HG03442 (cell line): ENCODE measurements around the gene GAB2.
A peak's percentile ranks its signal among the peaks of the same experiment; 100 is the strongest.

Source experiments
- ATAC-seq: cut with Tn5 transposase; IDR thresholded peaks from one replicate; pipeline ENCODE4 v1.9.1; 2021; ENCODE audit warnings: mild to moderate bottlenecking, moderate library complexity; ENCODE audit not compliant: unreplicated experiment

Gene GAB2

DNA sequence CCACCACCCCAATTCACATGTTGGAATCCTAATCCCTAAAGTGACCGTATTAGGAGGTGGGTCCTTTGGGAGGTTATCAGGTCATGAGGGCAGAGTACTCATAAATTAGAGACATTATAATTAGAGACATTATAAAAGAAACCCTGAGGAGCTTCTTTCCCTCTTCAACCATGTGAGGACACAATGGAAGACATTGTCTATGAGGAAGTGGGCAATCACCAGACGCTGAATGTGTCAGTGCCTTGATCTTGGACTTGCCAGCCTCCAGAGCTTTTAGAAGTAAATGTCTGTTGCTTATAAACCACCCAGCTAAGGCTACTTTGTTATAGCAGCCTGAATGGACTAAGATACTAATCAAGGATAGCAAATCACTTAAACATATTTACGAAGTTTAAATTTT, 14.8 kb downstream of the GAB2 start:
- no peak for ATAC-seq

DNA sequence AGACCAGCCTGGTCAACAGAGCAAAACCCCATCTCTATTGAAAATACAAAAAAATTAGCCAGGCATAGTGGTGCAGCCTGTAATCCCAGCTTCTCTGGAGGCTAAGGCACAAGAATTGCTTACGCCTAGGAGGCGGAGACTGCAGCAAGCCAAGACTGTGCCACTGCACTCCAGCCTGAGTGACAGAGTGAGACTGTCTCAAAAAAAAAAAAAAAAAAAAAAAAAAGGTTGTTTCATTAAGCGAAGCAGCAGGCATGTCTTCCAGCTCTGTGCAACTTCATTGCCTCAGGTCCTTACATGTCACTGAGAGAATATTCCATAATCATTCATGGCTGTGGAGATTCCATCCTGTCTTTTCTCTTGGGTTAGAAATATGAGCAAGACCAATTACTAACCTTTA, 16.9 kb downstream of the GAB2 start:
- no peak for ATAC-seq

DNA sequence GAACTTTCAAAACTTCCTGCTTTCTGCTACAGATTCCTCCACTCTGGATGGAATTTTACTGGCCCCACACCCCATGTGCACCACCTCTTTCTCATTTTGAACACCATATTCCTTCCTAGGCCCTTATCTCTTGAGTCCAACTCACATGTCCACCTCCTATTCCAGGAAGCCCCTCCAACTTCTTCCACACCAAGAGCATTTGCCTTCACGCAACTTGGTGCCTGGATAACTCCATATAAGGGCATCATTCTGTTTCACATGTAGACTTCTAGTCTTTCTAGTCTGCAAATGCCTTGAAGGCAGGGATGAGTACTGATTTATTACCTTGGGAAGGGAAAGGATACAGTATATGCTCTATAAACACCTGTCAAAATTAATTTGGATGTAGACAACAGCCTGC, 17.5 kb downstream of the GAB2 start:
- ATAC-seq = no peak

DNA sequence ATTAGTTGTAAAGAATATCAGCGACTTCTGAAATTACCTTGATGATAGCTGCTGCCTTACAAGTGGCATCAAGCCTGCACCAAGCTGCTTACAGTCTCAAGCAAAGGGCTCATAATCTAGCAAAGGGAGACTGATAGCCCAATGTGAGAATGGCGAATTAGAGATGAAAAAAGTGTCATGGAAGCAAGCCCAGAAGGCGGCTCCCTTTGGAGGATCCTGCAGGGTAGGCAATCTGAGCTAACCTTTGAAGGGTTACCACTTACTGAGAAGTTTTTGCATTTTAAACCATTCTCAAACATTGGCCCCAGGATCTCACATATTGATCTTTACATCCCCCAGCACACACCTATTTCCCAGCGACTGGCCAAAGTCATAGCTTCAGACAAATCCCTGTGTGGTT, 18.5 kb downstream of the GAB2 start:
- ATAC-seq = no peak

DNA sequence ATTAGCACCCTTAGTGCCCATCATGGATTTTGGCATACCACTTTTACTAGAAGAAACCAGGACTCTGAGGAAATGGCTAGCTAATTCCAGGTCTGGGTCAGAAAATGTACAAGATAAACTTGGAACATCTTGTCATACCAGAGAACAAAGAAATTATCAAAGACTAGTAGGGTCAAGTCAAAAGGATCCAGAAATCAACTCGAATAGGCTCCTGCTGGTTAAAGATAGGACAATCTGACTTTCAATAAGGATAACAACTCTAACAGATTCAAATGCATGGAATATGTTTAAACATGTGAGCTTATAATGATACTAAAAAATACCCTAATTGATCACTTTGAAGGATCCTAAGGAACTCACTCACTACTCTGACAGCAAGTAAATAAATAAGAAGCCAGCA, 18.9 kb downstream of the GAB2 start:
- ATAC-seq = no peak

DNA sequence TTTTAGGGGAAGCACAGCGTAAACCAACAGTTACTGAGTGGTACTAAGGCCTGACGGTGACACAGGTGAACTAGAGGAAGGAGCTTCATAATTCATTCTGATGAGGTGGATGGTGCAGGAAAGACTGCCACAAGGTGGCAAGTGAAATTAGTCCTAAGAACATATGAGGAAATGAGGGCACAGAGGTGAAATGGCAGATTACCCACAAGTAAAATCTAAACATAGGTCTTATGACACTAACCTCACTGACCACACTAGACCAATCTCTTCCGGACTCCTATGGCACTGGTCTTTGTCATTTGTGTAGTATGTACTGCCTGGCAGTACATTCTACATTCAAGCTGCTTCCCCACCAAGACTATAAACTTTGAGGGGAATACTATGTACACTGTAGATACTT, 20.2 kb downstream of the GAB2 start:
- ATAC-seq = peak; percentile 94

DNA sequence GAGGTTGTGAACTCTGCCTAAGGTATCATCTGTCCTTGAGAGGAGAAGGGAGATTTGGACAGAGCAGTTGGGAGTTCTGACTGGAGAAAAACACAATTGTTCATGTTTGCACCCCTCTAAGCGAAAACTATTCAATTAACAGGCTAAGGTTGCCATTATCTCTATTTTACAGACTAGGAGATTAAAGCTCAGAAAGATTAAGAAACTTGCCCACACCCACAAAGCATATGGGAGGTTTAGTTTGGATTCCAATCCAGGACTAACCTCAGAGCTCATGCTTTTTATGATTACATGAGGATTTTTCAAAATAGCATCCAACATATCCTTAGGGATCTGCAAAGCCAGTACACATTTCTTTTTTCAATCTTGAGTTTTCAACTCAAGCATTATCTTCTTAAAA, 22.0 kb downstream of the GAB2 start:
- ATAC-seq = no peak

DNA sequence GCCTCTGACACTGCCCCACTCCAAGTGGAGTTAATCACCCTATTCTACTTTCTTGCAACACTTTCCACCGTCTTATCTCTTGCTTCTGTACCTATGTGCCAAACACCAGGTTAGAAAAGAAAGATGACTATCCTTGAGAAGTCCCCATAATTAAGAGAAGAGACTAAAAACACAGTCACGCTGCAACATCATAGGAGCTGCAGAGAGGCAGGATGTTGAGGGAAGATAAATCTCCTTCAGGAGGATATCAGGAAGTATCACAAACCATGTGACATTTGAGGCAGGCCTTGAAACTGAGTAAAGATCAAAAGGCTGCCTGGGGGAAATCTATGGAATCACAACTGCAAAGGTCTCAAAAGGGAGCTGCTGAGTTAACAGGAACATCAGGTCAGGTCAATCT, 24.8 kb downstream of the GAB2 start:
- no peak for ATAC-seq

DNA sequence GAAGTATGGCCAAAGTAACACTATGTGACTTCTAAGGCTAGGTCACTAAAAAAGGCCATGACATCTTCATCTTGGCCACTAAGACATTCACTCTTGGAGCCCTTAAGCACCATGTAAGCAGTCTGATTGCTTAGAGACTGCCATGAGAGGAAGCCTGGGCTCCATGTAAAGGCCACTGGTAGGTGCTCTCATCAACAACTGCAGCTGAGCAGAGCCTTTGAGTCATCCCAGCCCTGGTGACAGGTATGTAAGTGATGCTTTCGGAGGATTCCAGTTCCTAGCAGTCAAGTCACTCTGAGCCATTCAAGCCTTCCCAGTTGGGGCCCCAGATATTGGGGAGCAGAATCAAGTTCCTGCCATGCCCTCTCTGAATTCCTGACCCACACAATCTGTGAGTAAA, 26.2 kb downstream of the GAB2 start:
- ATAC-seq = no peak

DNA sequence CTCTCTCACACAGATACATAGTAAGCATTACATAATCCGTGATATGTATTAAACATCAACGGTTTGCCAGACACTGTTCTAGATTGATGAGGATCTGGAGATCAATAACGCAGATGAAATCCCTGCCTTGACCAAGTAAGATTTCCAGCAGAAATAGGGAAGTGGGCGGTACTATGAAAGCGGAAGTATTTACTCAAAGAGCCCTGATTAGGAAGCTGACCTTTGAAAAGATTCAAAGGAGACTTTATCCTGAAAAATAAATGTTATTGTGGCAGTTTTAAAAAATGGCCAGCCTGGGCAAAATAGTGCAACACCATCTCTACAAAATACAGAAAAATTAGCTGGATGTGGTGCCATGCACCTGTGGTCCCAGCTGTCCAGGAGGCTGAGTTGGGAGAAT, 26.8 kb downstream of the GAB2 start:
- no peak for ATAC-seq

DNA sequence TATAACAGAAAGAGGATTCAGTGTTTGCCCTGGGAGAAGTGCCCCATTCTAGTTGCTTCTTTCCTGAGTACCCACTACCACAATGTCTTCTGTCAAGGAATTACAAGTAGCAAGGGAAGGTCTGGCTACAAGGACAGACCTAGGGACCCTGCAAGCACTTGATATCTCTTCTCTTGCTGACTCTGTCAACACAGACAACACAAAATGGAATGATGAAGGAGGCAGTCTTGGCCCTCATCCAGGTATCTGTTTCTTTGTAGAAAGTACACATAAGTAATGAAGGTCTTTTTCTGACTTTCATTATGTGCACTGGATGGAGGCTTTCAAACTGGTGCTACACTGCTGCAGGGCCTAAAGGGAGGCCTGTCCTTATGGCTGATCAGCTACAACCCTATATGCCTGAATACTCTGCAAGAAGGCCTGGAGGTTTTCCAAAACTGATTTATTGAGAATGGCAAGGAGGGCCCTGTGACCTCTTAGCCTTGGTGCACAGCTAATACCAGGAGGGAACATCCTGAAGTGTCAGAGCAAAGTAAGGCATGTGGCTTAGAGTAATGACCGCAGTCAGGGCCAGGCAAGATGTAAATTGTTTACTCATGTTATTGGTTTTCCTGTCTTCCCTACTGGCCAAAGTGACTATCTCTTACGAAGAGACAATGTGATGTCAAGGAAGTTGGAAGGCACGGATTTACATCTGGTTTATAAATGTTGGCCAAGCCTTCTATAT, 31.2 kb downstream of the GAB2 start:
- no peak for ATAC-seq

DNA sequence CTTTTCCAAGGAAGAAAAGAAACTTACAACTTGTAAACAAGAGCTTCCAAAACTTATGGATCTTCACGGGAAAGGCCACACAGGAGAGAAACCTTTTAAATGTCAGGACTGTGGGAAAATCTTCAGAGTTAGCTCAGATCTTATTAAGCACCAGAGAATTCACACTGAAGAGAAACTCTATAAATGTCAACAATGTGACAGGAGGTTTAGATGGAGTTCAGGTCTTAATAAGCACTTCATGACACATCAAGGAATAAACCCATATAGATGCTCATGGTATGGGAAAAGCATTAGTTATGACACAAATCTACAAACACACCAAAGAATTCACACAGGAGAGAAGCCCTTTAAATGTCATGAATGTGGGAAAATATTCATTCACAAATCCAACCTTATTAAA, 32.4 kb downstream of the GAB2 start:
- no peak for ATAC-seq

DNA sequence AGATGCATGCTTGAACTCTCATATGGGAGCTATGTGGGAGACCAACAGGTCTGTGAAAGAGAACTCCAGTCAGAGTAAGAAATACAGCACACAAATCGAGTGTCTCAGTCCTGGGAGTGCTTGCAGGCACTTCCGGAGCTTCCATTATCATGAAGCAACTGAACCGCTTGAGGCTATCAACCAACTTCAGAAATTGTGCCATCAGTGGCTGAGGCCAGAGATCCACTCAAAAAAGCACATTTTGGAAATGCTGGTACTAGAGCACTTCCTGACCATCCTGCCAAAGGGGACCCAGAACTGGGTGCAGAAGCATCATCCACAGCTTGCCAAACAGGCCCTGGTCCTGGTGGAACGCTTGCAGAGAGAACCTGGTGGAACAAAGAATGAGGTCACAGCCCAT, 33.4 kb downstream of the GAB2 start:
- ATAC-seq = no peak

DNA sequence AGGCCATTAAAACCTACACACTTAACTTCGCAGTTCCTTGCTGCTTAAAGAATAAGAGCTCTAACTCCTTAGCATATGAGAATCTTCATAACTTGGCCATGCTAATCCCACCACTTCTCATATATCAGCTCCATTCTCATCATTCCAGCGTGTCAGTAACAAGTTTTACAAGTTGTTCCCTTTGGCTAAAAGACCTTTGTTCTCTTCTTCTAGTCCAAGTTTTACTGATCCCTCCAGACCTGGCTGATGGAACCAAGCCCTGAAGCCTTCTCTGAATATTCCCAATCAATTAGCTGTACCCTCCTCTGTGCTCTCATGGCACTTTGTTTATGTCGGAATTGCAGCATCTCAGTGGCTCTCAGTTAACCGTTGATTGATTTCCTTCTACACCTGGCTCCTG, 35.8 kb downstream of the GAB2 start:
- ATAC-seq = no peak

DNA sequence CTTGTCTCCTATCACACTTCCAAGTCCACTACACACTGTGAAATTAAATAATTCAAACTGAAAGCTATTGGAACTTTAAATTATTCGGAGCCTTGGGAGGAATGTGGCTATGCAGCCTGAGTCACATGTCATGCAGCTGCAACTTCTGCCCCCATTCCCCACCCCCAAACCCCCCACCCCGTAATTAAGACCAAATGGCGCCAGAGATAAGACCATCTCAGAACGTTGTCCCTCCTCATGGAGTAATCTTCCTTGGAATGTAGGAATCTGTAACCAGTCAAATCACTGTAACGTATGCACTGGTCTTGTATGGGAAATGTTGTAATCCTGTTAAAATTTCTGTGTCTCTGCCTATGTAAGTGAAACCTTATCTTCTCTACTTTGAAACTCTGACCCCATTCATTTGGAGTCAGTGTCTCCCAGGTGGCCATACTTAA, 37.0 kb downstream of the GAB2 start:
- ATAC-seq = no peak

DNA sequence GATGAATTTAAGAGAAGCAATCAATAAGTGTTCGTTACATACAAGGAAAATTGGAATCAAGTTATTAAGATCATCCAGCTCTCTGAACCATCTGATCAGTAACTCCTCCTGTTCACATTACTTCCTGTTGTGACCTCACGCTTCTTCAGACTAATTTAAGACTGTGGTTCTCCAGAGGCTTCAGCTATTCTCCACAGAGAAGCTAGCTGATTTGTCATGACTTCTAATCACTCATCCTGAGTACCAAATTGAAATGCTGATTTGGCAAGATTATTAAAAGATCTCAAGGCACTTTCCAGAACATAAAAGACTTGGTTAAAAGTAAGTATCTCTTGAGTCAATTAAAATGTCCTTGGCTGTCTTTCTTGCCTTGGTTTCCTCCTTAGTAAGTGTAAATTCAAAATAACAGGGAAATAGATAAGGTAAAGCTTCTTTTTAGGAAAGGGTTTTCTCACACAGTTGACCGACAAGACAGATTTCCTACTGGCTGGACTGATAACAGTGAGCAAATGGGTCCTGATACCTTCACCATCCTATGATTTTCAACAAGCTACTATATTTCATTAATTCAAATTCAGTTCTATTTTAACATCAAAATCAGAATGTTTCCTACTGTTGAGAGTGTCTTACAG, 38.5 kb downstream of the GAB2 start:
- ATAC-seq = peak; percentile 46

DNA sequence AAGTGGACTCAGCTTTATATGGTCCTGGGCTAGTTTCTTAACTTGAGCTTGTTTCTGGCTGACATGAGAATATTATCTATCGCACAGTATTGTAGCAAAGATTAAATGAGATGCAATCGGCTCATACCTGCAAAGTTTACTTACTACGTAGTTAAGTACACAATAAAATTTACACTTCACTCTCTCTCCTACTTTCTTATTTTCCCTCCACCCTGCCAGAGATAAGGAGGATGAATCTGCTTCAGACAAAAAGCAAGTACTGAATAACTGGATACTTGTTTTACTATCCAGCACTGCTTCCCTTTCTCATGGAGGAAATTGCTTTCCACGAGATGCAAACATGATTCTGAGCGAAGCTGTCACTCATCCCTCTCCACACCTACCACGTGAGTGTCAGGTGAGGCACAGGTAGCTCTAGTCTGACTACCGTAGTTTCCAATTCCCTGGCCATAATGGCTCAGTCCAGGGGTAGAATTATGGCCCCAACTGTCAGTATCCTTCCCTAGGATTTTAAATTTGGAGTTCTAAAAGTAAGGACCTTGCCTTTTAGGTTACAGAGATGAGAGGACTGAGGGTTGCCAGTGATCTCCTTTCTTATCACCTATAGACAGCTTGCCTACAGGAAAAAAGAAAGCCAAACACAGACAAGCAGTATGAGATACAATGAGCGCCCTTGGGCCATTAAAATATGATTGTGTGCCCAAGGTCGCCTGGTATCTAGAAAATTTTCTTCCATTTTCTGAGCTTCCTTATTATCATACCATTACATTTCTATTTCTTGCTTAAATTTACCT, 39.8 kb downstream of the GAB2 start:
- ATAC-seq = no peak

DNA sequence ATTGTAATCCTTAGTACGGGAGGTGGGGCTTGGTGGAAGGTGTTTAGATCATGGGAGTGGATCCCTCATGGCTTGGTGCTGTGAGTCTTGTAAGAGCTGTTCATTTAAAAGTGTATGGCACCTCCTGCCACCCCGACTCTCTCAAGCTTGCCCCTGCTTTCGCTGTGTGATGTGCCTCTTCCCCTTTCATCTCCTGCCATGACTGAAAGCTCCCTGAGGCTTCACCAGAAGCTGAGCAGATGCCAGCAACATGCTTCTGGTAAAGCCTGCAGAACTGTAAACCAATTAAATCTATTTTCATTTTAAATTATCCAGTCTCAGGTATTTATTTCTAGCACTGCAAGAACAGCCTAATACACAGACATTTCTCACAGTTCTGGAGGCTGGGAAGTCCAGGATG, 40.8 kb downstream of the GAB2 start:
- no peak for ATAC-seq

DNA sequence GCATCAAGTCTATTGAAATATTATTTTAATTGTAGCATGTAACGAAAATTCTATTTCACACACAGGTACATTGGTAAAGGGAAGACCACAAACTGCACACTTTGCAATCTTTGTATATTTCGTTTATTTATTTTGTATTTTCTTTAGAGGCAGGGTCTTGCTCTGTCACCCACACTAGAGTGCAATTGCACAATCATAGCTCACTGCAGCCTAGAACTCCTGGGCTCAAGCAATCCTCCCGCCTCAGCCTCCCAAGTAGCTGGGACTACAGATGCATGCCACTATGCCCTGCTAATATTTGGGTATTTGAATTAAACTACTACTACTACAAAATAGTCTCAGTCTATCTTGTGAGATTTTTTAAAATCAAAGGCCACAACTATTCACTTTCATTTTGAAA, 42.7 kb downstream of the GAB2 start:
- no peak for ATAC-seq

DNA sequence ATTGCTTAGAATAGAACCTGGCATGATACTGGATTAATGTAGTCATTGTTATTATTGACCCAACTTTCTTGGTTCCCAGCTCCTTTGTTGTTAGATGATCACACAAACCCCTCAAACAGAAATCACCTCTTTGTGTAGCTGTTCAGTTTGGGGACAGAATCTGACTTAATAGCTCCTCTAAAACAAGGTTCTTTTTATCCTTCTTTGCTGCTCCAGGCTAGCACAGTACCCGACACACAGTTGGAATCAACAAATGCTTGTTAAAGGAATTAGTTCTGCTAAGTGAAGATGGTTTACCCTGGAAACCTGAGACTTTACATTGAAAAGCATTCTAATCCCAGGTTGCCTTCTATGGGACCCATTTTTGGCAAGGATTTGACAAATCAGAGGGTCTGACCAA, 43.9 kb downstream of the GAB2 start:
- ATAC-seq = no peak

DNA sequence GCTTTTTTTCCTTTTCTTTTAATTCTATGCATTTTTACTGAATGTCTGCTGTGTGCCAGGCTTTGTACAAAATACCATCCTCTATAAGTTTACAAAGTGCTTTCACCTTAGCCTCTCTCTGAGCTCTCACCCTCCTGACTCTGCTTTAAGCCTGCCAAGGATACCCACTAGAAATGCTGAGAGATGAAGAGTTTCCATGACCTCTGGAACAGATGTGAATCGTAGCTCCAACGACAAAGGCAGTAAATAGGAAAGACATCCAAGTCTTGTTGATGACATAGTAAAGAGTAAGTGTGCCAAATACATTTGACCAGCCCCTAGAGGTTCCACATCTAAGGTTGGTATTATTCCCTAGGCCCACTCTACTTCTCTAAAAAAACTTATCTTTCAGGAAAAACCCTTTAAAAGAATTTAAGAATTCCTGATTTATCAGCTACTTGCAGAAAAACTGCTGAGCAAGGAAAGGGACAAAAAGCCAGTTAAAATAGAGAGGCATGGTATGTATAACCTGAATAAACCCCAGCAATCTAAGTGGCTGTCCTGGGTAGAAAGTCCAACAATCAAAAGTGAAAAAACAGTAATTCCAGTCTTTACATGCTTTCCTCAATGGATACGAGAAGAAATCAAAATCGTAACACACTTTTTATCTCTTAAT, 45.4 kb downstream of the GAB2 start:
- no peak for ATAC-seq
